ENCODE data around the gene PBX2.

The PBX2 gene

GRCh38 chr6:32203426-32204267 lies 13.6 kb upstream of the PBX2 start:
- H3K36me3 ChIP-seq (ENCODE audit: control insufficient read depth, insufficient read depth, low read length), result no peaks in the 10 kb centered on the region
- H3K4me1 ChIP-seq (ENCODE audit: control insufficient read depth, insufficient read depth, low read length, poor library complexity, severe bottlenecking), result no peaks in the 10 kb centered on the region
- DNase-seq, result no peak
- no peaks in the 10 kb centered on the region for H3K9me3 ChIP-seq (ENCODE audit: control insufficient read depth, low read length)
- no peak overlapping the region for H3K4me3 ChIP-seq (ENCODE audit: insufficient read depth, low read depth, low read length, poor library complexity, severe bottlenecking)
- no peak overlapping the region for H3K27ac ChIP-seq (ENCODE audit: insufficient read depth, low read length, poor library complexity, severe bottlenecking)
- H3K27me3 ChIP-seq (replicated peaks; ENCODE audit: control insufficient read depth, insufficient read depth, low read length, poor library complexity, severe bottlenecking), result no peaks in the 10 kb centered on the region

GRCh38 chr6:32202186-32202585 lies 12.2 kb upstream of the PBX2 start:
- Histone ChIP-seq H3K36me3 (ENCODE audit: control insufficient read depth, insufficient read depth, low read length) (no peaks in the 10 kb centered on the region), H3K4me1 (ENCODE audit: control insufficient read depth, insufficient read depth, low read length, poor library complexity, severe bottlenecking) (no peaks in the 10 kb centered on the region), H3K27ac (ENCODE audit: insufficient read depth, low read length, poor library complexity, severe bottlenecking) (no peak overlapping the region), H3K27me3 (replicated peaks; ENCODE audit: control insufficient read depth, insufficient read depth, low read length, poor library complexity, severe bottlenecking) (no peaks in the 10 kb centered on the region), H3K4me3 (ENCODE audit: insufficient read depth, low read depth, low read length, poor library complexity, severe bottlenecking) (no peak overlapping the region), H3K9me3 (ENCODE audit: control insufficient read depth, low read length) (no peaks in the 10 kb centered on the region)
- no peak for DNase-seq

GRCh38 chr6:32200711-32201475 lies 10.9 kb upstream of the PBX2 start:
- DNase-seq, result no peak
- Histone ChIP-seq H3K27ac (ENCODE audit: insufficient read depth, low read length, poor library complexity, severe bottlenecking) (no peak overlapping the region), H3K27me3 (replicated peaks; ENCODE audit: control insufficient read depth, insufficient read depth, low read length, poor library complexity, severe bottlenecking) (no peaks in the 10 kb centered on the region), H3K4me3 (ENCODE audit: insufficient read depth, low read depth, low read length, poor library complexity, severe bottlenecking) (no peak overlapping the region), H3K36me3 (ENCODE audit: control insufficient read depth, insufficient read depth, low read length) (no peaks in the 10 kb centered on the region), H3K4me1 (ENCODE audit: control insufficient read depth, insufficient read depth, low read length, poor library complexity, severe bottlenecking) (peaks cover 5% of the 10 kb centered on the region), H3K9me3 (ENCODE audit: control insufficient read depth, low read length) (no peaks in the 10 kb centered on the region)

- no peak for DNase-seq
- H3K36me3 ChIP-seq (ENCODE audit: control insufficient read depth, insufficient read depth, low read length), result no peaks in the 10 kb centered on the region
- peaks cover 19% of the 10 kb centered on the region for H3K4me1 ChIP-seq (ENCODE audit: control insufficient read depth, insufficient read depth, low read length, poor library complexity, severe bottlenecking)
- H3K27me3 ChIP-seq (replicated peaks; ENCODE audit: control insufficient read depth, insufficient read depth, low read length, poor library complexity, severe bottlenecking), result no peaks in the 10 kb centered on the region
- no peaks in the 10 kb centered on the region for H3K9me3 ChIP-seq (ENCODE audit: control insufficient read depth, low read length)
- H3K27ac ChIP-seq (ENCODE audit: insufficient read depth, low read length, poor library complexity, severe bottlenecking), result no peak overlapping the region
- no peak overlapping the region for H3K4me3 ChIP-seq (ENCODE audit: insufficient read depth, low read depth, low read length, poor library complexity, severe bottlenecking)
These were observed 8.9 kb upstream of the PBX2 start for GRCh38 chr6:32198866-32199265.

GRCh38 chr6:32198345-32198696 lies 8.3 kb upstream of the PBX2 start:
- Histone ChIP-seq H3K4me3 (ENCODE audit: insufficient read depth, low read depth, low read length, poor library complexity, severe bottlenecking) (no peak overlapping the region), H3K9me3 (ENCODE audit: control insufficient read depth, low read length) (no peaks in the 10 kb centered on the region), H3K4me1 (ENCODE audit: control insufficient read depth, insufficient read depth, low read length, poor library complexity, severe bottlenecking) (peaks cover 24% of the 10 kb centered on the region), H3K27me3 (replicated peaks; ENCODE audit: control insufficient read depth, insufficient read depth, low read length, poor library complexity, severe bottlenecking) (no peaks in the 10 kb centered on the region), H3K27ac (ENCODE audit: insufficient read depth, low read length, poor library complexity, severe bottlenecking) (no peak overlapping the region), H3K36me3 (ENCODE audit: control insufficient read depth, insufficient read depth, low read length) (no peaks in the 10 kb centered on the region)
- DNase-seq, result no peak

GRCh38 chr6:32196682-32197616 lies 6.9 kb upstream of the PBX2 start:
- Histone ChIP-seq H3K27me3 (replicated peaks; ENCODE audit: control insufficient read depth, insufficient read depth, low read length, poor library complexity, severe bottlenecking) (no peaks in the 10 kb centered on the region), H3K4me3 (ENCODE audit: insufficient read depth, low read depth, low read length, poor library complexity, severe bottlenecking) (peak overlapping the region; percentile 83), H3K9me3 (ENCODE audit: control insufficient read depth, low read length) (no peaks in the 10 kb centered on the region), H3K36me3 (ENCODE audit: control insufficient read depth, insufficient read depth, low read length) (no peaks in the 10 kb centered on the region), H3K27ac (ENCODE audit: insufficient read depth, low read length, poor library complexity, severe bottlenecking) (peak overlapping the region; percentile 92), H3K4me1 (ENCODE audit: control insufficient read depth, insufficient read depth, low read length, poor library complexity, severe bottlenecking) (peaks cover 30% of the 10 kb centered on the region)
- no peak for DNase-seq

GRCh38 chr6:32195902-32196681 lies 6.1 kb upstream of the PBX2 start:
- peak overlapping the region; percentile 83 for H3K4me3 ChIP-seq (ENCODE audit: insufficient read depth, low read depth, low read length, poor library complexity, severe bottlenecking)
- peak overlapping the region; percentile 92 for H3K27ac ChIP-seq (ENCODE audit: insufficient read depth, low read length, poor library complexity, severe bottlenecking)
- H3K9me3 ChIP-seq (ENCODE audit: control insufficient read depth, low read length), result no peaks in the 10 kb centered on the region
- H3K36me3 ChIP-seq (ENCODE audit: control insufficient read depth, insufficient read depth, low read length), result no peaks in the 10 kb centered on the region
- H3K27me3 ChIP-seq (replicated peaks; ENCODE audit: control insufficient read depth, insufficient read depth, low read length, poor library complexity, severe bottlenecking), result no peaks in the 10 kb centered on the region
- peaks cover 30% of the 10 kb centered on the region for H3K4me1 ChIP-seq (ENCODE audit: control insufficient read depth, insufficient read depth, low read length, poor library complexity, severe bottlenecking)
- DNase-seq, result peak; percentile 39 to 67 (median 48)

GRCh38 chr6:32195652-32195901 lies 5.6 kb upstream of the PBX2 start:
- Histone ChIP-seq H3K27ac (ENCODE audit: insufficient read depth, low read length, poor library complexity, severe bottlenecking) (peak overlapping the region; percentile 92), H3K4me1 (ENCODE audit: control insufficient read depth, insufficient read depth, low read length, poor library complexity, severe bottlenecking) (peaks cover 30% of the 10 kb centered on the region), H3K4me3 (ENCODE audit: insufficient read depth, low read depth, low read length, poor library complexity, severe bottlenecking) (peak overlapping the region; percentile 83), H3K36me3 (ENCODE audit: control insufficient read depth, insufficient read depth, low read length) (no peaks in the 10 kb centered on the region), H3K9me3 (ENCODE audit: control insufficient read depth, low read length) (no peaks in the 10 kb centered on the region), H3K27me3 (replicated peaks; ENCODE audit: control insufficient read depth, insufficient read depth, low read length, poor library complexity, severe bottlenecking) (no peaks in the 10 kb centered on the region)
- peak; percentile 99 to 100 (median 100) for DNase-seq

GRCh38 chr6:32194825-32195651 lies 5.0 kb upstream of the PBX2 start:
- Histone ChIP-seq H3K36me3 (ENCODE audit: control insufficient read depth, insufficient read depth, low read length) (no peaks in the 10 kb centered on the region), H3K27ac (ENCODE audit: insufficient read depth, low read length, poor library complexity, severe bottlenecking) (peak overlapping the region; percentile 92), H3K27me3 (replicated peaks; ENCODE audit: control insufficient read depth, insufficient read depth, low read length, poor library complexity, severe bottlenecking) (no peaks in the 10 kb centered on the region), H3K4me3 (ENCODE audit: insufficient read depth, low read depth, low read length, poor library complexity, severe bottlenecking) (peak overlapping the region; percentile 83), H3K9me3 (ENCODE audit: control insufficient read depth, low read length) (no peaks in the 10 kb centered on the region), H3K4me1 (ENCODE audit: control insufficient read depth, insufficient read depth, low read length, poor library complexity, severe bottlenecking) (peaks cover 30% of the 10 kb centered on the region)
- no peak for DNase-seq

All from effector memory CD4-positive, alpha-beta T cell (primary cell).